ENCODE results near the gene UFD1. TPM values are rescaled to one million over a fixed set of nuclear protein-coding genes. Genes with fewer than 3 reads are reported as not detected.

The UFD1 gene
- total and polyA plus RNA-seq, 2 donors (not counting 1 experiment from before 2014, with no cell fraction given): 43.5 to 70.1 TPM

DNA sequence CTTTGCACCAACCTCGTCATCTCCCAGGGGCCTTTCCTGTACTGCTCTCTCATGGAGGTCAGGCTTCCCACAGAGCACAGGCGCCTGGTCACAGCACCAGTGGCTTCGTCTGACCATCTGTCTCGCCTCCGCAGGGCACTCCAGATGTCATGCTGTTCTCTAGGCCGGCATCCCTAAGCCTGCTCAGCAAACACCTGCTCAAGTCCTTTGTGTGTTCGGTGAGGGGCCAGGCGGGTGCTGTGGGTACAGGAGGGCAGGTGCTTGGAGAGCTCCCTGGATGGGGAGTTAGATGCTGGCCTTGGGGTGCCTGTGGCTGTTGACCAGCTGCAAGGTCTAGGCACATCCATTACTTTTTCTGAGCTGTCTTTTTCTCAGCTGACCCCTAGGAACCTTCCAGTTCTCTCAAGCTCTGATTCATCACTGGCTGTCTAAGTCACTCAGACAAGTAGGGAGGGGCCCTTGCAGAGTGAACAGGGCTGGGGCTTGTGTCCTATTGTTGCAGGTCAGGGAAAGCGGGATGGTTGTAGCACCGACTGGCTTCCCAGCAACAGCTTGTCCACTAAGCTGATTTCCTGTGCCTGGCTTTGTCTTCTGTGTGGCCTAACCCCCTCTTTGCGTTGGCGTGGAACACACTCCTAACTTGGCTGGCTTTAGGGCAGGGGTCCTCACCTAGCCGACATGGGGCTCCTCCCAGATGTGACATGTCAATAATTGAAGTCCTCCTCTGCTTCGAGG lies 36.0 kb upstream of the UFD1 start:
- WGBS (ENCODE audit: insufficient coverage): 98% methylated on average over 13 of the region's 14 CpGs
- CTCF ChIA-PET: no interaction called here
- POLR2A ChIA-PET: no interaction called here
- H3K4me3 Mint-ChIP-seq: no peak overlapping the region
- H3K27ac Mint-ChIP-seq: no peak overlapping the region
- no peaks in the 10 kb centered on the region for H3K4me1 Mint-ChIP-seq
- no peaks in the 10 kb centered on the region for H3K27me3 Mint-ChIP-seq
- no peaks in the 10 kb centered on the region for H3K36me3 ChIP-seq (replicated peaks in 1 of 2; ENCODE audit: control extremely low read depth in 1 of 2, control insufficient read depth in 1 of 2, extremely low read depth in 1 of 2, insufficient read depth in 2 of 2, low read length in 1 of 2)
- TF ChIP-seq, protein P1, sequence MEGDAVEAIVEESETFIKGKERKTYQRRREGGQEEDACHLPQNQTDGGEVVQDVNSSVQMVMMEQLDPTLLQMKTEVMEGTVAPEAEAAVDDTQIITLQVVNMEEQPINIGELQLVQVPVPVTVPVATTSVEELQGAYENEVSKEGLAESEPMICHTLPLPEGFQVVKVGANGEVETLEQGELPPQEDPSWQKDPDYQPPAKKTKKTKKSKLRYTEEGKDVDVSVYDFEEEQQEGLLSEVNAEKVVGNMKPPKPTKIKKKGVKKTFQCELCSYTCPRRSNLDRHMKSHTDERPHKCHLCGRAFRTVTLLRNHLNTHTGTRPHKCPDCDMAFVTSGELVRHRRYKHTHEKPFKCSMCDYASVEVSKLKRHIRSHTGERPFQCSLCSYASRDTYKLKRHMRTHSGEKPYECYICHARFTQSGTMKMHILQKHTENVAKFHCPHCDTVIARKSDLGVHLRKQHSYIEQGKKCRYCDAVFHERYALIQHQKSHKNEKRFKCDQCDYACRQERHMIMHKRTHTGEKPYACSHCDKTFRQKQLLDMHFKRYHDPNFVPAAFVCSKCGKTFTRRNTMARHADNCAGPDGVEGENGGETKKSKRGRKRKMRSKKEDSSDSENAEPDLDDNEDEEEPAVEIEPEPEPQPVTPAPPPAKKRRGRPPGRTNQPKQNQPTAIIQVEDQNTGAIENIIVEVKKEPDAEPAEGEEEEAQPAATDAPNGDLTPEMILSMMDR (IDR thresholded peaks at IDR 0.05): no peak
- TF ChIP-seq EZH2 (IDR thresholded peaks at IDR 0.05; ENCODE audit: borderline replicate concordance, insufficient read depth, low read depth, low read length, poor library complexity, severe bottlenecking): no peak
- no peaks in the 10 kb centered on the region for H4K20me1 ChIP-seq (ENCODE audit: control insufficient read depth, insufficient read depth, low read length, poor library complexity, severe bottlenecking)
- H3K9me3 ChIP-seq (ENCODE audit: control extremely low read depth in 1 of 3, control insufficient read depth in 2 of 3, insufficient read depth in 1 of 3, low read length in 2 of 3): peaks cover 0 to 7% (median 0%) of the 10 kb centered on the region in 3 donors
- H3K27me3 ChIP-seq (replicated peaks in 1 of 4; ENCODE audit: control extremely low read depth in 1 of 4, control insufficient read depth in 3 of 4, insufficient read depth in 4 of 4, low read length in 3 of 4): no peaks in the 10 kb centered on the region
- no peak overlapping the region for H2AFZ ChIP-seq (ENCODE audit: insufficient read depth, low read depth, low read length, poor library complexity, severe bottlenecking)
- no peak overlapping the region for H3K4me2 ChIP-seq (replicated peaks; ENCODE audit: low read depth, low read length, poor library complexity, severe bottlenecking)
- no peak for ATAC-seq (ENCODE audit: low read depth)
- no peak overlapping the region for H3K9ac ChIP-seq (ENCODE audit: low read length)
- no peaks in the 10 kb centered on the region for H3K79me2 ChIP-seq (ENCODE audit: control insufficient read depth, insufficient read depth, low read length)
- H3K4me3 ChIP-seq (ENCODE audit: control extremely low read depth in 1 of 5, extremely low read depth in 1 of 5, insufficient read depth in 1 of 5, low read depth in 2 of 5, low read length in 4 of 5): no peak overlapping the region
- no peaks in the 10 kb centered on the region for H3K9me3 Mint-ChIP-seq (ENCODE audit: insufficient read depth)
- intact Hi-C loops (cut with micrococcal nuclease): no loop called here
- H3K27ac ChIP-seq (ENCODE audit: low read length in 2 of 2): no peak overlapping the region
- DNase-seq: no peak
- H3K4me1 ChIP-seq (ENCODE audit: control insufficient read depth in 2 of 2, insufficient read depth in 2 of 2, low read length in 2 of 2): no peaks in the 10 kb centered on the region

DNA sequence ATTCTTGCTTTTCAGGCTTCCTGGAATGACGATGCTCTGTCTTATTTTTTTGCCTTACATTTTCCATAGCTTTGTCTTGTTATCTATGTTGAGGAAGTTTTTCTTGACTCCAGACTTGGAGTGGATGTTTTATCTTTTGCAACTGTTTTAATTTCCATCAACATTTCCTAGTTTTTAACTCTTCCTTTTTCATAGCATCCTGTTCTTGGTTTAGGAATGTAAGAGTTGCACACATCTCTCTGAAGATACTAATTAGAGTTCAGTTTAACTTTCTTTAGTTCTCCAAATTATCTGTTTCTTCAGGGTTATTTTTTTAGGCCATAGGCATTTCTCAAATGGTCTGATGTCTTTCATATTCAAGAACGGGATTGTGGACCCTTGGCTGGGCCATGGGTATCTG lies 34.8 kb upstream of the UFD1 start:
- no peaks in the 10 kb centered on the region for H3K79me2 ChIP-seq (ENCODE audit: control insufficient read depth, insufficient read depth, low read length)
- H4K20me1 ChIP-seq (ENCODE audit: control insufficient read depth, insufficient read depth, low read length, poor library complexity, severe bottlenecking): no peaks in the 10 kb centered on the region
- peaks cover 0 to 7% (median 0%) of the 10 kb centered on the region in 3 donors for H3K9me3 ChIP-seq (ENCODE audit: control extremely low read depth in 1 of 3, control insufficient read depth in 2 of 3, insufficient read depth in 1 of 3, low read length in 2 of 3)
- ATAC-seq (ENCODE audit: low read depth): no peak
- no peaks in the 10 kb centered on the region for H3K27me3 ChIP-seq (replicated peaks in 1 of 4; ENCODE audit: control extremely low read depth in 1 of 4, control insufficient read depth in 3 of 4, insufficient read depth in 4 of 4, low read length in 3 of 4)
- no peak overlapping the region for H3K4me3 Mint-ChIP-seq
- no peak overlapping the region for H3K27ac Mint-ChIP-seq
- H2AFZ ChIP-seq (ENCODE audit: insufficient read depth, low read depth, low read length, poor library complexity, severe bottlenecking): no peak overlapping the region
- intact Hi-C loops (cut with micrococcal nuclease): no loop called here
- no peak overlapping the region for H3K27ac ChIP-seq (ENCODE audit: low read length in 2 of 2)
- no peaks in the 10 kb centered on the region for H3K36me3 ChIP-seq (replicated peaks in 1 of 2; ENCODE audit: control extremely low read depth in 1 of 2, control insufficient read depth in 1 of 2, extremely low read depth in 1 of 2, insufficient read depth in 2 of 2, low read length in 1 of 2)
- H3K4me1 Mint-ChIP-seq: no peaks in the 10 kb centered on the region
- WGBS (ENCODE audit: insufficient coverage): 100% methylated on average over 1 of the region's 2 CpGs
- H3K27me3 Mint-ChIP-seq: no peaks in the 10 kb centered on the region
- no peak overlapping the region for H3K4me2 ChIP-seq (replicated peaks; ENCODE audit: low read depth, low read length, poor library complexity, severe bottlenecking)
- H3K9me3 Mint-ChIP-seq (ENCODE audit: insufficient read depth): no peaks in the 10 kb centered on the region
- DNase-seq: no peak
- ChIA-PET POLR2A (no interaction called here), CTCF (no interaction called here)
- H3K4me3 ChIP-seq (ENCODE audit: control extremely low read depth in 1 of 5, extremely low read depth in 1 of 5, insufficient read depth in 1 of 5, low read depth in 2 of 5, low read length in 4 of 5): no peak overlapping the region
- no peaks in the 10 kb centered on the region for H3K4me1 ChIP-seq (ENCODE audit: control insufficient read depth in 2 of 2, insufficient read depth in 2 of 2, low read length in 2 of 2)
- no peak overlapping the region for H3K9ac ChIP-seq (ENCODE audit: low read length)
- no peak for TF ChIP-seq EZH2 (IDR thresholded peaks at IDR 0.05; ENCODE audit: borderline replicate concordance, insufficient read depth, low read depth, low read length, poor library complexity, severe bottlenecking)
- TF ChIP-seq, protein P1 (IDR thresholded peaks at IDR 0.05): no peak
